SK-N-SH treated with all-trans-retinoic acid at 6 μM for 48 hours (cell line): ENCODE measurements around the gene PTP4A2.

ENCODE experiments used
- ARNTL ChIP-seq: fragments of 450-650 bp; formaldehyde crosslinking; IDR thresholded peaks from 2 replicates; pipeline ENCODE4 v1.5.0; 2020; ENCODE audit warnings: low read depth, mild to moderate bottlenecking, moderate library complexity, borderline replicate concordance
- BACH2 ChIP-seq: fragments of 250-450 bp; sonication (Bioruptor Pico); IDR thresholded peaks from 2 replicates; pipeline ENCODE4 v1.9.0; 2021; ENCODE audit warnings: mild to moderate bottlenecking, borderline replicate concordance
- ESRRG ChIP-seq: fragments of 250-450 bp; sonication (Bioruptor Pico); IDR thresholded peaks from 2 replicates; pipeline ENCODE4 v1.6.1; 2021; ENCODE audit warnings: mild to moderate bottlenecking
- GLIS3 ChIP-seq: fragments of 250-450 bp; sonication (Bioruptor Pico); IDR thresholded peaks from 2 replicates; pipeline ENCODE4 v1.5.0; 2020; ENCODE audit warnings: mild to moderate bottlenecking, moderate library complexity
- PPARA ChIP-seq: fragments of 250-450 bp; sonication (Bioruptor Pico); IDR thresholded peaks from 2 replicates; pipeline ENCODE4 v1.5.0; 2020; ENCODE audit warnings: mild to moderate bottlenecking, borderline replicate concordance
- RARB ChIP-seq: fragments of 250-450 bp; sonication (Bioruptor Pico); IDR thresholded peaks from 2 replicates; pipeline ENCODE4 v1.8.0; 2021; ENCODE audit warnings: mild to moderate bottlenecking, moderate library complexity
- TCF4 ChIP-seq: fragments of 250-450 bp; sonication (Bioruptor Pico); IDR thresholded peaks from 2 replicates; pipeline ENCODE4 v1.8.0; 2021; ENCODE audit warnings: mild to moderate bottlenecking, moderate library complexity, borderline replicate concordance
- ZFP3 ChIP-seq: fragments of 250-450 bp; sonication (Bioruptor Pico); IDR thresholded peaks from 2 replicates; pipeline ENCODE4 v1.5.0; 2020; ENCODE audit warnings: mild to moderate bottlenecking, moderate library complexity
- ZFP30 ChIP-seq: fragments of 450-650 bp; formaldehyde crosslinking; IDR thresholded peaks from 2 replicates; pipeline ENCODE4 v1.5.0; 2022; ENCODE audit warnings: mild to moderate bottlenecking, moderate library complexity
- ZNF70 ChIP-seq: fragments of 450-650 bp; formaldehyde crosslinking; IDR thresholded peaks from 2 replicates; pipeline ENCODE4 v1.5.0; 2020; ENCODE audit warnings: mild to moderate bottlenecking, moderate library complexity
- TF ChIP-seq, protein P1 (sequence below): fragments of 250-450 bp; sonication (Bioruptor Pico); IDR thresholded peaks from 2 replicates; pipeline ENCODE4 v1.8.0; 2021; ENCODE audit warnings: low read depth, mild to moderate bottlenecking, moderate library complexity, borderline replicate concordance
- TF ChIP-seq, protein P2 (sequence below): fragments of 250-450 bp; sonication (Bioruptor Pico); IDR thresholded peaks from 2 replicates; pipeline ENCODE4 v1.8.0; 2020; ENCODE audit warnings: mild to moderate bottlenecking, moderate library complexity, borderline replicate concordance
- TF ChIP-seq, protein P3 (sequence below): fragments of 250-450 bp; sonication (Bioruptor Pico); IDR thresholded peaks from 2 replicates; pipeline ENCODE4 v1.5.1; 2021; ENCODE audit warnings: mild to moderate bottlenecking, moderate library complexity

DNA sequence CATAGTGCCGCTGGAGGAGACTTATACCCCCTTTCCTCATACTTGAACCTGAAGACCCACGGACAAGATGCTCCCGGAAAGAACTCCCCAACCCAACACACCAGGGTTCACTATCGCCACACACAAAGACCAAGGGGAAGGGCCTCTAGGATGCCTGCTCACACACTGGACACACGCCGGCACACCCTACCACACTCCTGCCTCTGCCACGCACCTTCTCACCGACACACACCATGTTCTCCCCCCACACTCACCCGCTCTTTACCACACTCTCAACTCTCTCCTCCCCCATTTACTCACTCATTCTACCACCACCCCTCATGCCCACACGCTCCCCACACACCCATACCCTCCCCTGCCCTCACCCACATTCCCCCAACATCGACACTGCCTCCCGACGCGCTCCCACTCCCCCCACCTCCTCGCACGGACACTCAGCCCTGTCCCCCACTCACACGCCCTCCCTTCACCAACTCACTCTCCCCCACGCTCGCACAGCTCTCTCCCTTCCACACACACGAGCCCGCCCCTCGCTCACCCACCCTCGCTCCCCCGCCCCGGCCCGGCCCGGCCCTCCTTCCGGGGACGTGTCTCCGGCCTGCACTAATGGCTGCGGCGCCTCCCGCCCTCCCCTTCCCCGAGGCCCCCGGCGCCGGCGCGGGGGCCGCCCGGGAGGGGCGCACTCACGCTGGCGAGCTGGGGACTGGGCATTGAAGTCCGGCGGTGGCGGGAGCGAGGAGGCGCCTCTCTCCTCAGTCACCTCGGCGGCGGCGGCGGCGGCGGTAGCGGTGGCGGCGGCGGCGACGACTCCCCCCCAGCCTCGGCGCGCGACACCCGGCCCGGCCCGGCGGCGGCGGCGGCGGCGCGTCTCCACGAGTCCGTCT lies 626 bp downstream of the PTP4A2 start:
- TF ChIP-seq ZNF70 = no peak
- no peak for TF ChIP-seq ZFP30 (CRISPR knock-in tag)
- no peak for TF ChIP-seq ESRRG (CRISPR knock-in tag)
- TF ChIP-seq, protein P1, sequence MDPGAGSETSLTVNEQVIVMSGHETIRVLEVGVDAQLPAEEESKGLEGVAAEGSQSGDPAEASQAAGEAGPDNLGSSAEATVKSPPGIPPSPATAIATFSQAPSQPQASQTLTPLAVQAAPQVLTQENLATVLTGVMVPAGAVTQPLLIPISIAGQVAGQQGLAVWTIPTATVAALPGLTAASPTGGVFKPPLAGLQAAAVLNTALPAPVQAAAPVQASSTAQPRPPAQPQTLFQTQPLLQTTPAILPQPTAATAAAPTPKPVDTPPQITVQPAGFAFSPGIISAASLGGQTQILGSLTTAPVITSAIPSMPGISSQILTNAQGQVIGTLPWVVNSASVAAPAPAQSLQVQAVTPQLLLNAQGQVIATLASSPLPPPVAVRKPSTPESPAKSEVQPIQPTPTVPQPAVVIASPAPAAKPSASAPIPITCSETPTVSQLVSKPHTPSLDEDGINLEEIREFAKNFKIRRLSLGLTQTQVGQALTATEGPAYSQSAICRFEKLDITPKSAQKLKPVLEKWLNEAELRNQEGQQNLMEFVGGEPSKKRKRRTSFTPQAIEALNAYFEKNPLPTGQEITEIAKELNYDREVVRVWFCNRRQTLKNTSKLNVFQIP (CRISPR knock-in tag) = no peak
- TF ChIP-seq ZFP3 (CRISPR knock-in tag) = no peak
- no peak for TF ChIP-seq BACH2
- no peak for TF ChIP-seq TCF4 (CRISPR knock-in tag)
- TF ChIP-seq, protein P2, sequence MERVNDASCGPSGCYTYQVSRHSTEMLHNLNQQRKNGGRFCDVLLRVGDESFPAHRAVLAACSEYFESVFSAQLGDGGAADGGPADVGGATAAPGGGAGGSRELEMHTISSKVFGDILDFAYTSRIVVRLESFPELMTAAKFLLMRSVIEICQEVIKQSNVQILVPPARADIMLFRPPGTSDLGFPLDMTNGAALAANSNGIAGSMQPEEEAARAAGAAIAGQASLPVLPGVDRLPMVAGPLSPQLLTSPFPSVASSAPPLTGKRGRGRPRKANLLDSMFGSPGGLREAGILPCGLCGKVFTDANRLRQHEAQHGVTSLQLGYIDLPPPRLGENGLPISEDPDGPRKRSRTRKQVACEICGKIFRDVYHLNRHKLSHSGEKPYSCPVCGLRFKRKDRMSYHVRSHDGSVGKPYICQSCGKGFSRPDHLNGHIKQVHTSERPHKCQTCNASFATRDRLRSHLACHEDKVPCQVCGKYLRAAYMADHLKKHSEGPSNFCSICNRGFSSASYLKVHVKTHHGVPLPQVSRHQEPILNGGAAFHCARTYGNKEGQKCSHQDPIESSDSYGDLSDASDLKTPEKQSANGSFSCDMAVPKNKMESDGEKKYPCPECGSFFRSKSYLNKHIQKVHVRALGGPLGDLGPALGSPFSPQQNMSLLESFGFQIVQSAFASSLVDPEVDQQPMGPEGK = no peak
- TF ChIP-seq ARNTL (CRISPR knock-in tag) = no peak
- no peak for TF ChIP-seq GLIS3 (CRISPR knock-in tag)
- TF ChIP-seq PPARA (CRISPR knock-in tag) = no peak
- no peak for TF ChIP-seq RARB
- TF ChIP-seq, protein P3, sequence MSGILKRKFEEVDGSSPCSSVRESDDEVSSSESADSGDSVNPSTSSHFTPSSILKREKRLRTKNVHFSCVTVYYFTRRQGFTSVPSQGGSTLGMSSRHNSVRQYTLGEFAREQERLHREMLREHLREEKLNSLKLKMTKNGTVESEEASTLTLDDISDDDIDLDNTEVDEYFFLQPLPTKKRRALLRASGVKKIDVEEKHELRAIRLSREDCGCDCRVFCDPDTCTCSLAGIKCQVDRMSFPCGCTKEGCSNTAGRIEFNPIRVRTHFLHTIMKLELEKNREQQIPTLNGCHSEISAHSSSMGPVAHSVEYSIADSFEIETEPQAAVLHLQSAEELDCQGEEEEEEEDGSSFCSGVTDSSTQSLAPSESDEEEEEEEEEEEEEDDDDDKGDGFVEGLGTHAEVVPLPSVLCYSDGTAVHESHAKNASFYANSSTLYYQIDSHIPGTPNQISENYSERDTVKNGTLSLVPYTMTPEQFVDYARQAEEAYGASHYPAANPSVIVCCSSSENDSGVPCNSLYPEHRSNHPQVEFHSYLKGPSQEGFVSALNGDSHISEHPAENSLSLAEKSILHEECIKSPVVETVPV = no peak
